GM19351 (cell line): ENCODE data around the gene PCDH9.
"Not testable (repeated sequence)": the region's sequence is repeated elsewhere in the genome, so short reads cannot be mapped to it uniquely, and the experiment has no call there.

Source experiments
- ATAC-seq: cut with Tn5 transposase; IDR thresholded peaks from one replicate; pipeline ENCODE4 v1.9.1; 2021; ENCODE audit warnings: mild to moderate bottlenecking, moderate library complexity; ENCODE audit not compliant: unreplicated experiment

Gene PCDH9

GRCh38 chr13:66803013-66803807 lies 426.9 kb downstream of the PCDH9 start:
- ATAC-seq: no peak

- ATAC-seq: no peak
Observed at GRCh38 chr13:66795636-66796035, 434.5 kb downstream of the PCDH9 start.

DNA sequence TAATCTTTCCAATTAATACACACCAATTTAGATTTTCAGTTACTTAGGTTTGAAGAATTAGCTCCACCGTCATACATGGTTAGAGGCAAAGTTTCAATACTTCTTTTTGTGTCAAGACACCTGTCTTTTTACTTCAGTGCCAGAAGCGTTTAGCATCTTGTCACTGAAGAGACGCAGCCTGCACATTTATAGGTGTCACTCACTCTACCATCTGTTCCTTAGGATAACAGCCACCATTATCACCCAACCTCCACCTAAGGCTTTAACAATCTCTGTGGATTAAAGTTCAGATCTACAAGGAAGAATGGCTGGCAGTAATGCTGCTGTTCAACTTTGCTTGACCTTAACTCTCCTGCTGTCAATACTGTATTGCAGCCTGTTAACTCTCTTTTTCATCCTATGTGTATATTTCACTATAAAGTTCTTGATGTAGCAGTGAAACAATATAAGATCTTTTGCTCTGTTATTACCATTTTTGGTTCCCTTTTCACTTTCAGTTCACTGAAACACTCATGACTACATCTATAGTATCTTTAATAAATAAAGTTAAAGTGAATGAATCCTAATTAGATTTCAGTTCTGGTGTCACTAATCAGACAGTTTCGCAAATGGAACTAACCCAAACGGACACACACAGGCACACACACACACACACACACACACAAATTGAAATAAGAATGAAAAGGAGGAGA lies 435.6 kb downstream of the PCDH9 start:
- peak; percentile 56 for ATAC-seq

DNA sequence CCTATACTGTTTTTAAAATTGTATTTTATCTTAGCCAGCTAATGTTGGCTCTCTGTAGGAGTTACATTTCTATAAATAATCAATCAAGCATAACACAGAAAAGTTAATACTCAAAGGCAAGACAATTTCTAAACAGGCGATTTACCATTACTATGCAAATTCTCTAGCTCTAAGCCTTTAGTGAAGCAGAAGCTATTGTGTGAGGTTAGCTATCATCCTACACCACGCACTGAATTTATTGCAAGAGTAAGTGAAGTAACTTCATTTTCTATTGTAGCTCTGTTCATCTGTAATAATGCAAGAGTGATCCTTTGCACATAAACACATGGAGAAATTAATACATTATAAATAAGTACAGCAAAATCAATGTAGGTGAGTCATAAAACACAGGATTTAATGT lies 439.3 kb downstream of the PCDH9 start:
- ATAC-seq: no peak

- no peak for ATAC-seq
Observed at GRCh38 chr13:66781241-66781640, 448.9 kb downstream of the PCDH9 start.

DNA sequence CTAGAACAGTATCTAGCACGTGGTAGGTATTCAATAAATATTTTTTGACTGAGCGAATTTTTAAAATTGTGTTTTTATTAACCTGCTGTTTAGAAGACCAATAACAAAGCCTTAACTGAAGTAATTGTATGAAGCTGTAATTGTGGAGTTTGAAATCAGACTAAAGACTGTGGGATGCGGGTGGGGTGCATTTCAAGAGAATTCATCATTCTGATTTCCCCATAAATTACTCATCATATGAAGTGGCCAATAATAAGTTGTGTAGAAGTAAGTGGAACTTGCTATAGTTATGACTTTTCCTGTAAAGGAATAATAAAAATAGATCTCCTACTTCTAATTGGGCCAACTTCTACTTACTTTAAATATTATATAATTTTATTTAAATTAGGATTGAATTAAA lies 449.3 kb downstream of the PCDH9 start:
- ATAC-seq: no peak

DNA sequence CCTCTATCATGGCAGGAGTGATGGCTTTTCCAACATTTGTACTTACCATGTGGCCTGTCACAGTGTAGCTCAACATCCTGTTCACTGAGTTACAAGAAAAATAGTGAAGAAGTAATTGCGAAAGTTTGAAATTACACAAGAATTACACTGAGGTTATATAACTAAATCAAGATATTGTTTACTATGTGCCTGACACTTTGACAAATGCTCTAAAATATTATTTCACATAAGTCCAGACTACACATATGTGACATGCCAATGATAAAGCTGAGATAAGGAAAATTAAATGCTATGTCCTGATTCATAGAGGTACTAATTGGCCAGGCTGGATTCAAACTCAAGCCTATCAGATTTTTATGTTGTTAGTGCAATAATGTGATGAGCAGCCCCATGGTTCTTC lies 451.7 kb downstream of the PCDH9 start:
- ATAC-seq: no peak

- no peak for ATAC-seq
Observed at GRCh38 chr13:66775196-66775595, 454.9 kb downstream of the PCDH9 start.

GRCh38 chr13:66774046-66774445 lies 456.1 kb downstream of the PCDH9 start:
- ATAC-seq: no peak

GRCh38 chr13:66765559-66765958 lies 464.6 kb downstream of the PCDH9 start:
- ATAC-seq: no peak

DNA sequence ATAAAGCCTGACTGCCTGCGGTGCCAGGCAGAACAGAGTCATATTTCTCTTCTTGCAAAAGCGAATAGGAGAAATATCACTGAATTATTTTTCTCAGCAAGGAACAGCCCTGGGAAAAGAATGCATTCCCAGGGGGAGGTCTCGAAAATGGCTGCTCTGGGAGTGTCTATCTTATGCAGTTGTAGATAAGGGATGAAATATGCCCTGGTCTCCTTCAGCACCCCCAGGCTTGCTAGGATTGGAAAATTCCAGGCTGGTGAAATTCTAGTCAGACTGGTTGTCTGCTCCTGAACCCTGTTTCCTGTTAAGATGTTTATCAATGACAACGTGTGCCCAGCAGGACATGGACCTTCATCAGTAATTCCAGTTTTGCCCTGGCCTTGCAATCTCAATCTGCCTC lies 469.5 kb downstream of the PCDH9 start:
- not testable (repeated sequence) for ATAC-seq

GRCh38 chr13:66759919-66760318 lies 470.2 kb downstream of the PCDH9 start:
- ATAC-seq: no peak

DNA sequence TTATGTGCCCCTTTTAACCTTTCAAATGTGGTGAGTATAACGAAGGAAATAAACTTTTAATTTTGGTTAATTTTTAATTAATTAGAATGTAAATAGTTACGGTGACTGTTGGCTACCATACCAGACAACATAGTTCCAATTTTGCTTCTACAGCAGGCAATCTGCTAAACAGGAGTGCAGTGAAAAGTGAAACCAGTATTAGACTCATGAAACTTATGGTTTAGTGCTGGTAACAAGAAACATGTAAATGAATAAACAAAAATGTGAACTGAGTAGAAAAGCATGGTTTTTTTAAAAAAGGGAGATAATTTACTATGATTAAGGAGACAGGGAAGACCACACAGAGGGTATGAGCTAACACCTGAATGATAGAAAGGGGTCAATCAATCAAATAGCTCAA lies 478.4 kb downstream of the PCDH9 start:
- no peak for ATAC-seq

DNA sequence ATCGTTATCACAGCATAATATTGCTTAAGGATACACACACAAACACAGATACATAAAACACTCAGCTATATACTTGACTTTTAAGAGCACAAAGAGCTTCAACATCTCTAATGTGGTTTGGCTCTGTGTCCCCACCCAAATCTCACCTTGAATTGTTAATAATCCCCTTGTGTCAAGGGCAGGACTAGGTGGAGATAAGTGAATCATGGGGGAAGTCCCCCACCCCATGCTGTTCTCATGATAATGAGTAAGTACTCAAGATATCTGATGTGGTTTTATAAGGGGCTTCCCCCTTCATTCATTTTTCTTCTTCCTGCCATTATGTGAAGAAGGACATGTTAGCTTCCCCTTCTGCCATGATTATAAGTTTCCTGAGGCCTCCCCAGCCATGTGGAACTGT lies 481.4 kb downstream of the PCDH9 start:
- ATAC-seq: no peak

- no peak for ATAC-seq
Observed at GRCh38 chr13:66745307-66745706, 484.8 kb downstream of the PCDH9 start.

DNA sequence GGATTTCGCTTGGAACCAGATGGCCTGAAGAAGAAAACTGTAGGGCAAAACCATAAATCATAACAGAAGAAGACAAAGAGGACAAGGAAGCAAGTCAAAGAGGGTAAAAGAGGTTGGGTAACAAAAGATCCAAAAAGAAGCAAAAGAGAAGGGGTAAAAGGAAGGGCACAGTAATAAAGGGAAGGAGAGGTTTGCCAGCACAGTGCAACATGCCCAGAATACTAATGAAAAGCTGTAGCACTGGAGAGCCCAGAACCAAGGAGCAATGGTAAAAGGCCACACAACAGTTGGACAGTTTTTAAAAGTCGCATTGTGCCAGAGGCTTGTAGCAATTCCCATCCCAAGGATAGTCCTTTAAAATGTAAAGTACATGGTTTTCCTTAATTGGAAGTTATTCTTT lies 506.6 kb downstream of the PCDH9 start:
- ATAC-seq: no peak

- ATAC-seq: no peak
Observed at GRCh38 chr13:66716538-66716937, 513.6 kb downstream of the PCDH9 start.

DNA sequence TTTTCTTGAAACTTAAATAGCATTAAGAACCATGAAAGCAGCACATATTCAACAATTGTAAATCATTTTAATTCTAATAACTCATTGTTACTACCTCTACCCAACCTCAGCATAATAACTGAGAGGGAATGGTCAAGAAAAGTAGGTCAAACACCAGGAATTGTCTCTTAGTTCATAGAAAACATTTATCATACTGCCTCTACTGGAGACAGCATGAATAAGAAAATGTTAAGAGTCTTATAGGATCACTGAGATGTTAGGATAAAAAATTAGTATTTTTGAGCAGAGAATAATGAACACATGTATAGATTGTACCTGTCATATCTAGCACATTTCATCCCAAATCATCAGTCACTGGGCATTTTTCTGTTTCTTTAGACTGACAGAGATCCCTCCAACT lies 515.3 kb downstream of the PCDH9 start:
- no peak for ATAC-seq

DNA sequence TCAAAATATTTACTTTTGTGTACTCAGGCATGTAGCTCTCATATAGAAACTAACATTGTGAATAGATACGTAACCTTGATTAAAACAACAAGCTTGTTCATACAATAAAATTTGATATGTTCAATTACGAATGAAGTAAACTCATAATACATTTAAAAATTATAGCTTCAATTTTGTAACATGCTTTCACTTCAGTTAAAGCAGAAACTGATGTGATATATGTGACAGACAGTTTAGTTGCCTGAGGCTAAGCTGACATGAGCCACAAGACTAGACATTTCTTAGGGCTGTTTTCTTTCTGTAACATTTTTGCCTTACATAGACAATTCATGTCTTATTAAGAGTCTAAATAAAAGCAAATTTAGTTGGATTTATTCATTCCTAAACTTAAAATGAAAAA lies 526.0 kb downstream of the PCDH9 start:
- ATAC-seq: no peak

- no peak for ATAC-seq
Observed at GRCh38 chr13:66703597-66703996, 526.5 kb downstream of the PCDH9 start.

- no peak for ATAC-seq
Observed at GRCh38 chr13:66700117-66700601, 530.0 kb downstream of the PCDH9 start.

GRCh38 chr13:66693656-66694055 lies 536.5 kb downstream of the PCDH9 start:
- ATAC-seq: no peak
